ENCODE data around the gene SUMO3. TPM values are rescaled to one million over a fixed set of nuclear protein-coding genes. Genes with fewer than 3 reads are reported as not detected.

SUMO3 gene
- total and polyA plus RNA-seq, 2 of the 13 experiments (the other 11 are each of a cell fraction or from before 2014, with no cell fraction given) = 51.4 to 92.4 TPM

- H3K9me3 ChIP-seq (ENCODE audit: low read length) = no peaks in the 10 kb centered on the region
- no peak for TF ChIP-seq SATB2 (CRISPR knock-in tag; IDR thresholded peaks at IDR 0.05)
- TF ChIP-seq POLR2A (IDR thresholded peaks at IDR 0.05; ENCODE audit: insufficient read depth in 1 of 2, low read depth in 2 of 2, low read length in 2 of 2) = no peak
- TF ChIP-seq ZNF430 (CRISPR knock-in tag; IDR thresholded peaks at IDR 0.05) = no peak
- TF ChIP-seq ATF4 (CRISPR knock-in tag; IDR thresholded peaks at IDR 0.05) = peak in 1 of 2 experiments; percentile 66; a peak in 2 of 4 replicates
- TF ChIP-seq ZFP62 (CRISPR knock-in tag; IDR thresholded peaks at IDR 0.05) = no peak
- no peak for TF ChIP-seq ZNF3 (CRISPR knock-in tag; IDR thresholded peaks at IDR 0.05)
- TF ChIP-seq NFE2L2 (IDR thresholded peaks at IDR 0.05; ENCODE audit: low read length) = no peak
- TF ChIP-seq HMGXB3 (CRISPR knock-in tag; IDR thresholded peaks at IDR 0.05; ENCODE audit: borderline replicate concordance) = no peak
- no peak for TF ChIP-seq ZNF589 (CRISPR knock-in tag; conservative IDR thresholded peaks at IDR 0.05)
- TF ChIP-seq ZKSCAN1 (IDR thresholded peaks at IDR 0.05; ENCODE audit: low read length) = no peak
- peak; percentile 26; the same call in 1 of the 2 replicates for TF ChIP-seq ZBTB34 (CRISPR knock-in tag; IDR thresholded peaks at IDR 0.05)
- TF ChIP-seq BRCA1 (CRISPR knock-in tag; IDR thresholded peaks at IDR 0.05) = no peak
- no peak for FAIRE-seq
- H3K27me3 ChIP-seq (ENCODE audit: control insufficient read depth in 1 of 2, insufficient read depth in 2 of 2, low read length in 2 of 2) = no peaks in the 10 kb centered on the region
- H3K27ac ChIP-seq (ENCODE audit: extremely low read length, insufficient read depth, low read length) = peak overlapping the region; percentile 18
- H3K4me3 ChIP-seq (replicated peaks in 1 of 3; ENCODE audit: insufficient read depth in 1 of 3, low read depth in 2 of 3, low read length in 3 of 3) = no peak overlapping the region
- no TSS peak for BruUV-seq (replicated peaks)
- no peak overlapping the region for H3K9ac ChIP-seq (ENCODE audit: insufficient read depth, low read depth, low read length)
- no peak for DNase-seq (ENCODE audit: low spot score)
- ChIA-PET CTCF (ENCODE audit: low intra/inter-chr PET ratio, low total read pairs) (no interaction called here), POLR2A (no interaction called here)
- H2AFZ ChIP-seq (ENCODE audit: low read length) = no peak overlapping the region
- peak; percentile 58 for ATAC-seq
- peaks cover 29% of the 10 kb centered on the region for H3K4me1 ChIP-seq (ENCODE audit: insufficient read depth, low read length)
- WGBS (ENCODE audit: low lambda C conversion rate) = 91% methylated on average over 5 of the region's 5 CpGs
- H4K20me1 ChIP-seq (ENCODE audit: insufficient read depth, low read length) = no peaks in the 10 kb centered on the region; the same call in 1 of the 2 replicates
- peak overlapping the region; percentile 16; the same call in 1 of the 2 replicates for H3K4me2 ChIP-seq (ENCODE audit: low read depth, low read length)
- H3K36me3 ChIP-seq (replicated peaks in 1 of 2; ENCODE audit: control insufficient read depth in 1 of 2, insufficient read depth in 2 of 2, low read length in 2 of 2) = peaks cover 15 to 52% of the 10 kb centered on the region in 2 experiments
- in situ Hi-C loops (cut with HindIII; ENCODE audit: extremely low pct_ligation_motif_present, low pct_unique_long_range_greater_than_20kb) = no loop called here
- peaks cover 18% of the 10 kb centered on the region for H3K79me2 ChIP-seq (ENCODE audit: insufficient read depth, low read length)
- intact Hi-C loops (cut with micrococcal nuclease; ENCODE audit: unreplicated experiment) = no loop called here
Measured at GRCh38 chr21:44778094-44778493, 39.8 kb downstream of the SUMO3 start.
